Stimulated activated naive CD8-positive, alpha-beta T cell treated with anti-CD3 and anti-CD28 coated beads, Interleukin-15, Interleukin-2, amounts not matched to agents 100 ng/mL and 50 ng/mL, for 24 hours (primary cell): Measurements from ENCODE around the gene TSC2.

Experiments
- H3K27ac Mint-ChIP-seq: one replicate; pipeline ENCODE4 v1.8.0; 2021; ENCODE audit warnings: mild to moderate bottlenecking, mixed read lengths
- H3K27me3 Mint-ChIP-seq: one replicate; pipeline ENCODE4 v1.8.0; 2021; ENCODE audit warnings: mixed read lengths
- H3K36me3 Mint-ChIP-seq: one replicate; pipeline ENCODE4 v1.8.0; 2021; ENCODE audit warnings: low read depth, mixed read lengths
- H3K4me1 Mint-ChIP-seq: one replicate; pipeline ENCODE4 v1.8.0; 2021; ENCODE audit warnings: low read depth, mixed read lengths
- H3K4me3 Mint-ChIP-seq: one replicate; pipeline ENCODE4 v1.8.0; 2021; ENCODE audit warnings: mild to moderate bottlenecking, mixed read lengths
- H3K9me3 Mint-ChIP-seq: one replicate; pipeline ENCODE4 v1.8.0; 2021; ENCODE audit warnings: mixed read lengths

Gene TSC2

GRCh38 chr16:2060346-2060745 lies 12.6 kb downstream of the TSC2 start:
- no peaks in the 10 kb centered on the region for H3K9me3 Mint-ChIP-seq
- H3K4me1 Mint-ChIP-seq, result no peaks in the 10 kb centered on the region
- H3K27me3 Mint-ChIP-seq, result no peaks in the 10 kb centered on the region
- peaks cover 4% of the 10 kb centered on the region for H3K36me3 Mint-ChIP-seq
- no peak overlapping the region for H3K4me3 Mint-ChIP-seq
- no peak overlapping the region for H3K27ac Mint-ChIP-seq

GRCh38 chr16:2061023-2061422 lies 13.2 kb downstream of the TSC2 start:
- Mint-ChIP-seq H3K4me3 (no peak overlapping the region), H3K36me3 (peaks cover 4% of the 10 kb centered on the region), H3K4me1 (no peaks in the 10 kb centered on the region), H3K9me3 (no peaks in the 10 kb centered on the region), H3K27ac (no peak overlapping the region), H3K27me3 (no peaks in the 10 kb centered on the region)

- Mint-ChIP-seq H3K4me3 (no peak overlapping the region), H3K27ac (no peak overlapping the region), H3K36me3 (peaks cover 7% of the 10 kb centered on the region), H3K27me3 (no peaks in the 10 kb centered on the region), H3K9me3 (no peaks in the 10 kb centered on the region), H3K4me1 (no peaks in the 10 kb centered on the region)
These were observed 13.7 kb downstream of the TSC2 start for GRCh38 chr16:2061526-2061925.

GRCh38 chr16:2062801-2063200 lies 15.0 kb downstream of the TSC2 start:
- H3K36me3 Mint-ChIP-seq, result peaks cover 12% of the 10 kb centered on the region
- H3K4me3 Mint-ChIP-seq, result no peak overlapping the region
- no peaks in the 10 kb centered on the region for H3K4me1 Mint-ChIP-seq
- H3K27ac Mint-ChIP-seq, result no peak overlapping the region
- H3K9me3 Mint-ChIP-seq, result no peaks in the 10 kb centered on the region
- no peaks in the 10 kb centered on the region for H3K27me3 Mint-ChIP-seq

GRCh38 chr16:2063861-2064260 lies 16.1 kb downstream of the TSC2 start:
- no peak overlapping the region for H3K27ac Mint-ChIP-seq
- H3K4me3 Mint-ChIP-seq, result no peak overlapping the region
- no peaks in the 10 kb centered on the region for H3K9me3 Mint-ChIP-seq
- peaks cover 17% of the 10 kb centered on the region for H3K36me3 Mint-ChIP-seq
- H3K27me3 Mint-ChIP-seq, result no peaks in the 10 kb centered on the region
- no peaks in the 10 kb centered on the region for H3K4me1 Mint-ChIP-seq

- Mint-ChIP-seq H3K9me3 (no peaks in the 10 kb centered on the region), H3K4me1 (no peaks in the 10 kb centered on the region), H3K4me3 (no peak overlapping the region), H3K36me3 (peaks cover 20% of the 10 kb centered on the region), H3K27me3 (no peaks in the 10 kb centered on the region), H3K27ac (no peak overlapping the region)
These were observed 16.7 kb downstream of the TSC2 start for GRCh38 chr16:2064368-2064945.

GRCh38 chr16:2066139-2066538 lies 18.4 kb downstream of the TSC2 start:
- peaks cover 25% of the 10 kb centered on the region for H3K36me3 Mint-ChIP-seq
- no peak overlapping the region for H3K27ac Mint-ChIP-seq
- H3K9me3 Mint-ChIP-seq, result no peaks in the 10 kb centered on the region
- no peaks in the 10 kb centered on the region for H3K4me1 Mint-ChIP-seq
- no peak overlapping the region for H3K4me3 Mint-ChIP-seq
- H3K27me3 Mint-ChIP-seq, result no peaks in the 10 kb centered on the region

GRCh38 chr16:2070576-2071453 lies 23.0 kb downstream of the TSC2 start:
- H3K27me3 Mint-ChIP-seq, result no peaks in the 10 kb centered on the region
- H3K36me3 Mint-ChIP-seq, result peaks cover 27% of the 10 kb centered on the region

GRCh38 chr16:2071454-2072202 lies 23.8 kb downstream of the TSC2 start:
- Mint-ChIP-seq H3K4me3 (no peak overlapping the region), H3K27me3 (no peaks in the 10 kb centered on the region), H3K9me3 (no peaks in the 10 kb centered on the region), H3K27ac (no peak overlapping the region), H3K4me1 (no peaks in the 10 kb centered on the region), H3K36me3 (peaks cover 22% of the 10 kb centered on the region)

More at GRCh38 chr16:2070576-2071453, 23.0 kb downstream of the TSC2 start:
- no peaks in the 10 kb centered on the region for H3K9me3 Mint-ChIP-seq
- no peak overlapping the region for H3K27ac Mint-ChIP-seq
- no peak overlapping the region for H3K4me3 Mint-ChIP-seq
- no peaks in the 10 kb centered on the region for H3K4me1 Mint-ChIP-seq

- Mint-ChIP-seq H3K4me3 (no peak overlapping the region), H3K4me1 (no peaks in the 10 kb centered on the region), H3K9me3 (no peaks in the 10 kb centered on the region), H3K27ac (no peak overlapping the region), H3K27me3 (no peaks in the 10 kb centered on the region), H3K36me3 (peaks cover 23% of the 10 kb centered on the region)
These were observed 25.1 kb downstream of the TSC2 start for GRCh38 chr16:2072926-2073325.

GRCh38 chr16:2074071-2074470 lies 26.3 kb downstream of the TSC2 start:
- Mint-ChIP-seq H3K27ac (no peak overlapping the region), H3K27me3 (no peaks in the 10 kb centered on the region)

GRCh38 chr16:2075631-2076030 lies 27.8 kb downstream of the TSC2 start:
- Mint-ChIP-seq H3K4me1 (no peaks in the 10 kb centered on the region), H3K27me3 (no peaks in the 10 kb centered on the region)

More at GRCh38 chr16:2074071-2074470, 26.3 kb downstream of the TSC2 start:
- Mint-ChIP-seq H3K4me3 (no peak overlapping the region), H3K9me3 (no peaks in the 10 kb centered on the region), H3K4me1 (no peaks in the 10 kb centered on the region), H3K36me3 (peaks cover 15% of the 10 kb centered on the region)

GRCh38 chr16:2076072-2076865 lies 28.5 kb downstream of the TSC2 start:
- Mint-ChIP-seq H3K4me3 (no peak overlapping the region), H3K27ac (no peak overlapping the region), H3K36me3 (peaks cover 10% of the 10 kb centered on the region), H3K27me3 (no peaks in the 10 kb centered on the region), H3K4me1 (no peaks in the 10 kb centered on the region), H3K9me3 (no peaks in the 10 kb centered on the region)

More at GRCh38 chr16:2075631-2076030, 27.8 kb downstream of the TSC2 start:
- Mint-ChIP-seq H3K36me3 (peaks cover 10% of the 10 kb centered on the region), H3K9me3 (no peaks in the 10 kb centered on the region), H3K4me3 (no peak overlapping the region), H3K27ac (no peak overlapping the region)

GRCh38 chr16:2077016-2077415 lies 29.2 kb downstream of the TSC2 start:
- H3K9me3 Mint-ChIP-seq, result no peaks in the 10 kb centered on the region
- H3K36me3 Mint-ChIP-seq, result peaks cover 10% of the 10 kb centered on the region
- no peak overlapping the region for H3K4me3 Mint-ChIP-seq
- H3K4me1 Mint-ChIP-seq, result no peaks in the 10 kb centered on the region
- no peak overlapping the region for H3K27ac Mint-ChIP-seq
- no peaks in the 10 kb centered on the region for H3K27me3 Mint-ChIP-seq
